Activated CD8-positive, alpha-beta T cell treated with anti-CD3 and anti-CD28 coated beads for 36 hours (primary cell): ENCODE data around the gene OARD1. TPM values are rescaled to one million over a fixed set of nuclear protein-coding genes. Genes with fewer than 3 reads are reported as not detected.
A peak's percentile ranks its signal among the peaks of the same experiment; 100 is the strongest.

Experiments
- ATAC-seq: fragments of 200-7000 bp; cut with Tn5 transposase; one replicate; pipeline ENCODE4 v1.10.0; 2021; ENCODE audit warnings: mild to moderate bottlenecking, moderate library complexity
- CTCF ChIA-PET: fragments of 350-600 bp; sonication (Branson Sonifier 250); formaldehyde crosslinking; loops from one replicate; lab custom pipeline; 2021; ENCODE audit warnings: antibody characterized with exemption; lab: Charles Lee
- POLR2A ChIA-PET: fragments of 350-600 bp; sonication (Branson Sonifier 250); formaldehyde crosslinking; loops from one replicate; lab custom pipeline; 2021; ENCODE audit warnings: antibody characterized with exemption; lab: Charles Lee
- DNase-seq: peaks from one replicate; pipeline ENCODE4 v3.0.0-alpha.2; 2020
- H3K27ac Mint-ChIP-seq: one replicate; pipeline ENCODE4 v1.8.0; 2021; ENCODE audit warnings: mild to moderate bottlenecking, mixed read lengths
- H3K27me3 Mint-ChIP-seq: one replicate; pipeline ENCODE4 v1.8.0; 2021; ENCODE audit warnings: mixed read lengths
- H3K36me3 Mint-ChIP-seq: one replicate; pipeline ENCODE4 v1.8.0; 2021; ENCODE audit warnings: low read depth, mixed read lengths
- H3K4me1 Mint-ChIP-seq: one replicate; pipeline ENCODE4 v1.8.0; 2021; ENCODE audit warnings: low read depth, mixed read lengths
- H3K4me3 Mint-ChIP-seq: one replicate; pipeline ENCODE4 v1.8.0; 2021; ENCODE audit warnings: mild to moderate bottlenecking, moderate library complexity, mixed read lengths
- H3K9me3 Mint-ChIP-seq: one replicate; pipeline ENCODE4 v1.8.0; 2021; ENCODE audit warnings: mixed read lengths
- CTCF ChIP-seq: fragments of 200-600 bp; IDR thresholded peaks from one replicate; pipeline ENCODE4 v1.8.0; 2022; ENCODE audit warnings: antibody characterized with exemption, mild to moderate bottlenecking
- intact Hi-C: fragments of 100-400 bp; cut with micrococcal nuclease; formaldehyde crosslinking; loops from one replicate; pipeline ENCODE4 v1.10.0; 2022
- total RNA-seq, 2 experiments: library from RNA; stranded (reverse); gene quantifications; one replicate each; pipeline ENCODE4 v1.2.3, GENCODE V29; 2021

Gene OARD1
- total RNA-seq, 2 experiments from 2014 or later, result 45.8 to 48.4 TPM

GRCh38 chr6:41072836-41073202 lies 663 bp upstream of the OARD1 start, which contains the start of gene NFYA:
Gene NFYA, plus strand, starts transcription at chr6:41072974. Its CDS starts 6,116 bp downstream, at chr6:41079090.
- Mint-ChIP-seq H3K4me1 (peaks cover 52% of the 10 kb centered on the region), H3K4me3 (peak within 1 kb of the TSS; percentile 91), H3K27me3 (no peaks in the 10 kb centered on the region), H3K9me3 (no peaks in the 10 kb centered on the region), H3K27ac (peak within 1 kb of the TSS; percentile 98), H3K36me3 (peaks cover 34% of the 10 kb centered on the region)
- CTCF ChIA-PET, result interaction anchor here (1.0 to 1.2 kb wide), 2 partner anchors 45 to 108 kb away, joined by 3 to 6 read pairs; no protein-coding TSS in a partner anchor
- peak; percentile 70 for ATAC-seq
- no peak for TF ChIP-seq CTCF
- intact Hi-C loops, result loop anchor here (10.0 kb wide), 1 partner anchor 112 kb away; no protein-coding TSS in a partner anchor
- POLR2A ChIA-PET, result interaction anchor here (1.7 kb wide), 1 partner anchor 247 kb away, joined by 4 read pairs; no protein-coding TSS in a partner anchor
- no peak for DNase-seq

- intact Hi-C loops, result loop anchor here (10.0 kb wide), 1 partner anchor 113 kb away; no protein-coding TSS in a partner anchor
- Mint-ChIP-seq H3K9me3 (no peaks in the 10 kb centered on the region), H3K36me3 (peaks cover 46% of the 10 kb centered on the region), H3K27me3 (no peaks in the 10 kb centered on the region), H3K27ac (peak overlapping the region; percentile 98), H3K4me1 (peaks cover 54% of the 10 kb centered on the region), H3K4me3 (peak overlapping the region; percentile 91)
- POLR2A ChIA-PET, result interaction anchor here (0.8 to 1.1 kb wide), 2 partner anchors 43 to 262 kb away, joined by 3 read pairs; no protein-coding TSS in a partner anchor
- CTCF ChIA-PET, result interaction anchor here (0.9 to 4.4 kb wide), 7 partner anchors 12 to 262 kb away, joined by 3 to 47 read pairs (median 6); partner anchors contain the start of gene APOBEC2
- no peak for ATAC-seq
- no peak for DNase-seq
- TF ChIP-seq CTCF, result no peak
Measured at GRCh38 chr6:41071501-41071922, 644 bp downstream of the OARD1 start.

- H3K4me3 Mint-ChIP-seq, result no peak overlapping the region
- H3K27me3 Mint-ChIP-seq, result no peaks in the 10 kb centered on the region
- peaks cover 46% of the 10 kb centered on the region for H3K36me3 Mint-ChIP-seq
- ATAC-seq, result no peak
- POLR2A ChIA-PET, result no interaction called here
- no peak overlapping the region for H3K27ac Mint-ChIP-seq
- peaks cover 39% of the 10 kb centered on the region for H3K4me1 Mint-ChIP-seq
- no peaks in the 10 kb centered on the region for H3K9me3 Mint-ChIP-seq
- intact Hi-C loops, result no loop called here
- peak; percentile 94 for TF ChIP-seq CTCF
- CTCF ChIA-PET, result interaction anchor here (1.2 to 4.4 kb wide), 5 partner anchors 7 to 109 kb away, joined by 3 to 47 read pairs (median 9); partner anchors contain the start of genes APOBEC2 and UNC5CL
- DNase-seq, result peak; percentile 77
Measured at GRCh38 chr6:41066867-41067304, 5.3 kb downstream of the OARD1 start.

GRCh38 chr6:41065550-41066026 lies 6.6 kb downstream of the OARD1 start:
- Mint-ChIP-seq H3K27ac (no peak overlapping the region), H3K4me3 (no peak overlapping the region), H3K27me3 (no peaks in the 10 kb centered on the region), H3K36me3 (peaks cover 42% of the 10 kb centered on the region), H3K4me1 (peaks cover 31% of the 10 kb centered on the region), H3K9me3 (no peaks in the 10 kb centered on the region)
- TF ChIP-seq CTCF, result no peak
- ChIA-PET POLR2A (no interaction called here), CTCF (interaction anchor here (0.6 to 1.3 kb wide), 4 partner anchors 11 to 117 kb away, joined by 3 to 4 read pairs (median 3); partner anchors contain the start of gene UNC5CL)
- DNase-seq (no peak), ATAC-seq (no peak)
- intact Hi-C loops, result no loop called here

- intact Hi-C loops, result no loop called here
- Mint-ChIP-seq H3K27me3 (no peaks in the 10 kb centered on the region), H3K9me3 (no peaks in the 10 kb centered on the region), H3K4me3 (no peak overlapping the region), H3K4me1 (peaks cover 29% of the 10 kb centered on the region), H3K36me3 (peaks cover 44% of the 10 kb centered on the region), H3K27ac (no peak overlapping the region)
- ATAC-seq (no peak), DNase-seq (no peak)
- POLR2A ChIA-PET, result no interaction called here
- CTCF ChIA-PET, result interaction anchor here (0.7 to 1.0 kb wide), 3 partner anchors 9 to 58 kb away, joined by 3 read pairs; no protein-coding TSS in a partner anchor
- TF ChIP-seq CTCF, result no peak
Measured at GRCh38 chr6:41064841-41065240, 7.3 kb downstream of the OARD1 start.
